GM10248 (cell line): ENCODE data around the gene KAZN.

ENCODE experiments used
- CTCF ChIA-PET: fragments of 300-600 bp; sonication (Branson Sonifier 250); formaldehyde crosslinking; extraction: SDS; loops from one replicate; lab custom pipeline; 2021; ENCODE audit warnings: antibody characterized with exemption; lab: Yijun Ruan, JAX
- POLR2A ChIA-PET: fragments of 350-650 bp; sonication (Branson Sonifier 250); formaldehyde crosslinking; extraction: SDS; loops from one replicate; lab custom pipeline; 2020; ENCODE audit warnings: antibody characterized with exemption; lab: Yijun Ruan, JAX
- DNase-seq: peaks from one replicate; pipeline ENCODE4 v3.0.0; 2012; ENCODE audit errors: extremely low spot score
- CTCF ChIP-seq: IDR thresholded peaks from 2 replicates; pipeline ENCODE4 v1.5.1; 2012; ENCODE audit warnings: mild to moderate bottlenecking, low read depth; ENCODE audit errors: extremely low read depth, missing control alignments, control extremely low read depth

Gene KAZN

GRCh38 chr1:14930247-14930965 lies 331.9 kb downstream of the KAZN start:
- DNase-seq = no peak
- CTCF ChIA-PET = no interaction called here
- no peak for TF ChIP-seq CTCF
- POLR2A ChIA-PET = no interaction called here

- POLR2A ChIA-PET = no interaction called here
- no peak for TF ChIP-seq CTCF
- DNase-seq = no peak
- CTCF ChIA-PET = no interaction called here
These were observed 333.7 kb downstream of the KAZN start for GRCh38 chr1:14932034-14932638.

GRCh38 chr1:14934867-14935266 lies 336.4 kb downstream of the KAZN start:
- CTCF ChIA-PET = no interaction called here
- no peak for TF ChIP-seq CTCF
- POLR2A ChIA-PET = no interaction called here
- no peak for DNase-seq

GRCh38 chr1:14936815-14937214 lies 338.3 kb downstream of the KAZN start:
- DNase-seq = no peak
- ChIA-PET CTCF (no interaction called here), POLR2A (no interaction called here)
- no peak for TF ChIP-seq CTCF

- no peak for TF ChIP-seq CTCF
- POLR2A ChIA-PET = no interaction called here
- CTCF ChIA-PET = no interaction called here
- DNase-seq = no peak
These were observed 338.9 kb downstream of the KAZN start for GRCh38 chr1:14937288-14937949.

GRCh38 chr1:14939527-14940284 lies 341.2 kb downstream of the KAZN start:
- ChIA-PET CTCF (no interaction called here), POLR2A (no interaction called here)
- no peak for TF ChIP-seq CTCF

More at GRCh38 chr1:14939527-14940284, 341.2 kb downstream of the KAZN start:
- no peak for DNase-seq
